ENCODE measurements around the gene PER1. TPM values are rescaled to one million over a fixed set of nuclear protein-coding genes. Genes with fewer than 3 reads are reported as not detected.
"Not testable (repeated sequence)": the region's sequence is repeated elsewhere in the genome, so short reads cannot be mapped to it uniquely, and the experiment has no call there.

Gene PER1
- total RNA-seq, 4 donors from 2014 or later: 20.0 to 396 (median 163) TPM

- Histone ChIP-seq H3K4me1 (peaks cover 0 to 7% of the 10 kb centered on the region in 2 donors), H3K27me3 (peaks cover 0 to 27% of the 10 kb centered on the region in 2 donors), H3K27ac (no peak overlapping the region), H3K9me3 (no peaks in the 10 kb centered on the region), H3K4me3 (no peak overlapping the region), H3K36me3 (no peaks in the 10 kb centered on the region)
- no peak for TF ChIP-seq CTCF (IDR thresholded peaks at IDR 0.05)
- no peak for TF ChIP-seq POLR2A (IDR thresholded peaks at IDR 0.05)
- DNase-seq: no peak
- intact Hi-C loops (cut with DNase I; ENCODE audit: low total_unique reads): no loop called here
Measured at GRCh38 chr17:8110907-8111306, 41.3 kb downstream of the PER1 start.

- H3K27ac ChIP-seq: no peak overlapping the region
- peaks cover 0 to 7% of the 10 kb centered on the region in 2 donors for H3K4me1 ChIP-seq
- H3K9me3 ChIP-seq: no peaks in the 10 kb centered on the region
- no peak overlapping the region for H3K4me3 ChIP-seq
- intact Hi-C loops (cut with DNase I; ENCODE audit: low total_unique reads): no loop called here
- no peak for DNase-seq
- H3K27me3 ChIP-seq: peaks cover 0 to 27% of the 10 kb centered on the region in 2 donors
- no peaks in the 10 kb centered on the region for H3K36me3 ChIP-seq
- TF ChIP-seq CTCF (IDR thresholded peaks at IDR 0.05): no peak
- TF ChIP-seq POLR2A (IDR thresholded peaks at IDR 0.05): no peak
Measured at GRCh38 chr17:8110456-8110804, 41.8 kb downstream of the PER1 start.

GRCh38 chr17:8109661-8110455 is 42.3 kb downstream of the PER1 start:
- Histone ChIP-seq H3K27ac (no peak overlapping the region), H3K36me3 (no peaks in the 10 kb centered on the region), H3K9me3 (no peaks in the 10 kb centered on the region), H3K4me1 (peaks cover 0 to 7% of the 10 kb centered on the region in 2 donors), H3K27me3 (peaks cover 0 to 27% of the 10 kb centered on the region in 2 donors), H3K4me3 (no peak overlapping the region)
- peak; percentile 33 to 52 for DNase-seq
- intact Hi-C loops (cut with DNase I; ENCODE audit: low total_unique reads): no loop called here
- TF ChIP-seq POLR2A (IDR thresholded peaks at IDR 0.05) (no peak), CTCF (IDR thresholded peaks at IDR 0.05) (peak; percentile 60 to 75 (median 67))

GRCh38 chr17:8108972-8109660 is 43.1 kb downstream of the PER1 start:
- DNase-seq: no peak
- intact Hi-C loops (cut with DNase I; ENCODE audit: low total_unique reads): no loop called here
- no peaks in the 10 kb centered on the region for H3K36me3 ChIP-seq
- H3K9me3 ChIP-seq: no peaks in the 10 kb centered on the region
- H3K27me3 ChIP-seq: peaks cover 0 to 27% of the 10 kb centered on the region in 2 donors
- H3K4me1 ChIP-seq: peaks cover 0 to 7% of the 10 kb centered on the region in 2 donors
- no peak for TF ChIP-seq POLR2A (IDR thresholded peaks at IDR 0.05)
- no peak overlapping the region for H3K27ac ChIP-seq
- H3K4me3 ChIP-seq: no peak overlapping the region

DNA sequence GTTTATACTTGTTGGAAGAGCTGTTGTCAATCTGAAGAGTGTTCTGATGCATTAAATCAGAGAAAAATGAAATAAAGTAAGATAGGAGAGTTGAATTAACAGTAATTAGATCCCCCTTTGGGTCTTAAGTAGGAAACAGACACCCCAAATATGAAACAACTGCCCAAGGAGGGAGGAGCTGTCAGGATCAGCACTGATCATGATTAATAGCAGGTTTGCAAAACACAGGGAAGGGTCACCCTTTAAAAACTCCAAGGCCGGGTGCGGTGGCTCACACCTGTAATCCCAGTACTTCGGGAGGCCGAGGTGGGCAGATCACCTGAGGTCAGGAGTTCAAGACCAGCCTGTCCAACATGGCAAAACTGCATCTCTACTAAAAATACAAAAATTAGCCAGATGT is 45.2 kb downstream of the PER1 start:
- H3K4me1 ChIP-seq; H3K27ac ChIP-seq; H3K4me3 ChIP-seq; H3K36me3 ChIP-seq; intact Hi-C loops (cut with DNase I; ENCODE audit: low total_unique reads); H3K9me3 ChIP-seq; DNase-seq: not testable (repeated sequence)
- peaks cover 0 to 16% of the 10 kb centered on the region in 2 donors for H3K27me3 ChIP-seq

- no peak overlapping the region for H3K4me3 ChIP-seq
- H3K27me3 ChIP-seq: peaks cover 0 to 10% of the 10 kb centered on the region in 2 donors
- TF ChIP-seq POLR2A (IDR thresholded peaks at IDR 0.05) (no peak), CTCF (IDR thresholded peaks at IDR 0.05) (no peak)
- no peaks in the 10 kb centered on the region for H3K36me3 ChIP-seq
- intact Hi-C loops (cut with DNase I; ENCODE audit: low total_unique reads): no loop called here
- H3K27ac ChIP-seq: no peak overlapping the region
- peaks cover 0 to 7% of the 10 kb centered on the region in 2 donors for H3K4me1 ChIP-seq
- H3K9me3 ChIP-seq: no peaks in the 10 kb centered on the region
- DNase-seq: no peak
Measured at GRCh38 chr17:8105957-8106398, 46.2 kb downstream of the PER1 start.
